Measurements from ENCODE around the gene SYP.
"Not testable (repeated sequence)": the region's sequence is repeated elsewhere in the genome, so short reads cannot be mapped to it uniquely, and the experiment has no call there.

Gene SYP

DNA sequence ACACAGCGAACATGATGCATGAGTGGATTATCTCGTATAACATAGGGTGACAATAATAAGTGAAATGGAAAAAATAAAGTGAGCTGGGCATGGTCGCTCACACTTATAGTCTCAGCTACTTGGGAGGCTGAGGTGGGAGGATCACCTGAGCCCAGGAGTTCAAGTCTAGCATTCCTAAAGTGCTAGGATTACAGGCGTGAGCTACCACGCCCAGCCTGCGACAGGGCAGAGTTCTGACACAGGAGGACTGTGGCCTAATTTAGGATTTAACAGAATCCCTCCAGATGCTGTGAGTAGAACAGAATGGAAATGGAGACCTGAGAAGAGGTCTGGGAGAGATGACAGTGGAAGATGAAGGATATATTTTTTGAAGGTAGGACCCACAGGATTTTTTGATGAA, 10.4 kb downstream of the SYP start:
- DNase-seq (ENCODE audit: low read depth, low spot score): no peak

DNA sequence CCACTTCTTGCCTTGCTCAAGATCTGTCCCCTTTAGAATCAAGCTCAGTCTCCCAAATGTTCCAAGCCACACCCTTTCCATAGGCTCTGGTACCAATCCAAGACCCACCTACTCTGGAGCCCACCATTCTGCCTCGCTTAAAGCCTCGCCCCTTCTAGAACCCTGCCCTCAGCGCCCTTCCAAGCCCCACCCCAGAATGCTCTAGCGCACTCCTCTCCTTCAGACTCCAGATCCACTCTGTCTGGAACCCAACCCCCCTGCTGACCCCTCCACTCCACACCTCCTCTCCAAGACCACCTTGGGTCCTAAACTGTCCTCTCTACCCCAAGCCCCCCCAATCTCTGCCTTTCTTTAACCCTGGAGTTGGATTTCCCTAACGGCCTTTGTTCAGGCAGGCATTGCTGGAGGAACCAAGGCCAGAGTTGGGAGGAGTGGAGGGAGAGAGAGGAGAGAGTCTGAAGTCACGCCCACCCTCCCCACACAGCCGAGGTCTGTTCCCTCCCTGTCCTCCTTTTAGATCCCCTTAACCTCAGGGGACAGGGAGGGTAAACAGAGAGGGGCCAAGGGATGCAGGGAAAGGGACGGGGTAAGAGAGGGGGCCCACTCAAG, 11.4 kb downstream of the SYP start:
- no peak for DNase-seq (ENCODE audit: low read depth, low spot score)

DNA sequence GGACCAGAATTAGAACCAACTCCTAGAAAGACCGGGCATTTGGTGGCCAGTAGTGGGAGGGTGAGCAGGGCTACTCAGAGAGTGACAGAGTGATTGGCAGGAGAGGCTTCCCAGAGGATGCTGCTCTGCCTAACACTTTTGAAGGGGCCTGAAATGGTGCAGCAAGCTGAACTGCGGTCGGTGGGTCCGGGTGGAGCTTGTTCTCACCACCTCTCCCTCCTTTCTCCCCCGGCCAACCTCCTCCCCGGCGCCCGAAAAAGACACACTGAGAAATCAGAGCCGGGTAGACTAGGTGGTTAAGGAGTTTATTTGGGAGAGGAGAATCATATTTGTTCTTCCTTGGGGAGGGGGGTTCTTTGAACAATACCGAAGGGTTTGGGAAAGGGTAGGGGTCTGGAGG, 12.5 kb downstream of the SYP start:
- DNase-seq (ENCODE audit: low read depth, low spot score): no peak

DNA sequence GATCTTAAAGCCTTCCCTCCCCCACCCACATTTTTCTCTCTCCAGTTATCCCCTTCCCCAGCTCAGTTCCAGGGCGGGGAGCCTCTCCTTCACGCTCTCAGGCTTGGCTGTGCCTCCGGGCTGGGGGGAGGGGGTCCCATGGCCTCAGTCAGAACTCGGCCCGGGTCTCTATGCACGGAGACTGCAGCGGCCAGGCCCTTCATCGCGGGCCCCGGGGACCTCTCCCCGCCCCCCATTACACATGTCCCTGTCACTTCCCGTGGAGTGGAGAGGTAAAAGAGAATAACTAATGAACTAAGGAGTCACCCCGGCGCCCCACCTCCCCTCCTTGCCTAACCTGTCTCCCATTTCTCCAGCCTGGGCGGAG, 13.0 kb downstream of the SYP start:
- DNase-seq (ENCODE audit: low read depth, low spot score): no peak

DNA sequence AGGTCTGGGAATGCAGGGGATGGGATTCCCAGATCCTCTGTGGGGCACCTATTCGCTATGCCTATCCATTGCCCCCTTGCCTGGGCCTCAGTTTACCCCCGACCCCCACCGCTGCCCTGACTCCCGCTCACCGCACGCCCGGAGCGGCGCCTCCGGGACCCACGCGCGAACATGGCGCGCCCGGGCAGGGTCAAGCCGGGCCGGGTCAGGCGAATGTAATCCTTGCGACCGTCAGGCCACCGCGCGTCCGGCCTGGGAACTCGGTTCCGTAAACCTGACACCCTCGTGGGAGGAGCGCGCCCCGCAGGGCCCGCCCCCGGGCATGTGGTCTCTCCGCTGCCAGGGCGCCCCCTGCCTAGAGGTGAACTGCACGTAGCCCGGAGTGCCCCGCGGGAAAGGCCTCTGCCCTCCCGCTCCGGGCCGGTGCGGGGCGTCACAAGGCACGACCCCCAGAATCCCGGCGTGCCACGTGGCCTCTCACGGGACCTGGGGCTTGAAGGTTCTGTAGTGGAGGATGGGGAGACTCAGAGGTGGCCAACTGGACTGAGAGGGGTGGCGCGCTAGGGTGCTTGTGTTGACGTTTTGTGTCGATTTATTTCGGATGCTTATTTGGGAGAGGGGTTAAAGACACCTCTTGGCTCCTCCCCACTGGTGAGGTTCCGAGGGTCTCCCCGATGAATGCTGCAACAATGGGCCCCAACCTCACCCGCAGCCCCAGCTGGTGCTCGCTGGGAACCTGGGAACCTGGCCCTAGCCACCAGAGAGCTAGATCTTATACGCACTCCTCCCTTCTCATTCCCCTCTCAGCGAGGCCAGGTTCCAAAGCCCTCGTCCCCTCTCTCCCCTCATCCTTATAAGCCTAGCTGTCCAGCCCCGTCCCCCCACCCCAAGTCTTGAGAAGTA, 13.6 kb downstream of the SYP start, which contains the start of gene PRICKLE3:
PRICKLE3 (minus strand) TSS at position 249 of the 903 bp plus-strand sequence; CDS start at position 173, 76 bp downstream.
- DNase-seq (ENCODE audit: low read depth, low spot score): no peak

DNA sequence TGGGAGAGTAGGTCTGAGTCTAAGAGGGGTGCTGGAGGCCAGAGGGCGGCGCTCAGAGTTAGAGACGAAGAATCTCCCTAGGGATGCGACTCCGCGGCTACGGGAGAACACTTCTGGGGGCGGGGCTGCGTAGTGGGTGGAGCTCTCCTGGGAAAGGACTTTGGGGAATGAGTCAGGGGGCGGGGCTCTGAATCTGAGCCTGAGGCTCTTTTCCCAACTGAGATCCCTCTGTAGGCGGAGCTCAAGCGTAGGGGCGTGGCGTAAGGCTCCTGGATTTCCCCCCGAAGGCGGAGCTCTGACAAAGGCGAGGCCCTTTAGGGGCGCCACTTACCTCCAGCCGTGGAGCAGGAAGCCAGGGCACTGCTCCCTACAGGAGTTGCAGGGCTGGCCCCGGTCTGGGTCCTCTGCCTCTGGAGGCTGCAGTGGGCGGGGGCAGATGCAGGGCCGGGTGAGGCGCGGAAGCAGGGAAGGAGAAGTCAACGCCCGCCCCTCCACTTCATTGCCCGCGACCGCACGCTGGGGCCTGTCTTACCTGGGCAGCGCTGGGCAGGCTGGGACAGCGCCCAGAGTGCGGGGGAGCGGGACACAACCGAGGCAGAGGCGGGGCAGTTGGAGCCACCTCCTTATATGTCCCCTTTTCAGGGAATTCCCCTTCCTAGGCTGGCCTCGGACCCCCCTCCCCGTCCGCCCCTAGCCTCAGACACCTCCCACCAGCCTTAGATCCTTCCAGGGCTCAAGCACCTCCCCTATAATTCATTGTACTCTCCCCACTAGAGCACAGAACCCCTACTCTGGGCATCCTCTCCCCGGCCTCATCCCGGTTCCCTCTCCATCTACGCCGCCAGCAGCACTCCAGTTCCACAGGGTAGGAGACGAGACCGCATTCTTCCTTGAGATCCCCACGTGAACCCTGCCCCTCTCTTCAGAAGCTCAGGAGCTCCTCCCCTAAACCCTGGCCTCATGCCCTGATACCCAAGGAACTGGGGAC, 15.4 kb downstream of the SYP start:
- DNase-seq (ENCODE audit: low read depth, low spot score): peak; percentile 64

DNA sequence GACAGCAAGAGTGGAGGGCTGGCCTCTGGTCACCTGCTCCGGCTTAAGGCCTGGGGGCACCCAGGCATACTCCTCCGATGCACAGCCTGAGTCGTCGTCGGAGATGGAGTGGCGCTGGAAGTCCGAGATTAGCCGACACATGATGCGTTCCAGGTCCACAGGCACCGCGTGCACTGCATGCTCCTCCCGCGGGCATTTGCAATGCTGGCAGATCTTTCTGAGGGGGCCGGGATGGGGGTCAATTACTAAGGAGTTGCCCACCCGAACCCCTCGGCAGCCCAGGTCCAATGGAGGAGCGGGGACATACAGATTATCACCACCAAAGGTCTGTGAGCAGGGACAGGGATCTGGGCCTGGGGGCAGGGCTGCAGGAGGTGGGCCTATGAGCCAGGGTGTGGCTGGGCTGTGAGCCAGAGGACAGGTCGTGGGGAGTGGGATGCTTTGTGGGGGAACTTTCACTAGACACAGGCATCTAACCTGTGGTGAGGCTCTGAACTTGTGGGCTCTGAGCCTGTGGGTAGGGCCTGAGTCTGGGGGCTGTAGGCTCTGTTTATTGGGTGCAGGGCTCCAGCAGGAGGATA, 16.2 kb downstream of the SYP start:
- DNase-seq (ENCODE audit: low read depth, low spot score): no peak

DNA sequence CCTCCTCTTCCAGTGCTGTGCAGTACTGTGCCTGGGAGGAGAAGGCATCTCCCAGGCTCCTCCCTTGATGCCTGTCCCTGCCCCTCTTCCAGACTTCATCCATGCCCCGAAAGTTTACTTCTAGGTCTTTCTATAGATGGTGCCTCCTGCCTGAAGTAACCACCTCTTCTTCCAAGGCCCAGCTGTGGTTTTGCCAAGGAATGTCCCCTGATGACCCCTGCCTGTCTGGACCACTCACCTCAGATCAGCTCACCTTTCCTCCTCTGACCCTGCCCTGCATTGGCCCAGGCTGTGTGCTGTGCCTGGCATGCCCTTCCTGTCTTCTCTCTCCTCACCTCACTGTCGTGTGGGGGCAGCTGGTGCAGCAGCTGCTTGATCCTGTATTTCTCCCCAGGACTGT, 20.6 kb downstream of the SYP start:
- no peak for DNase-seq (ENCODE audit: low read depth, low spot score)

DNA sequence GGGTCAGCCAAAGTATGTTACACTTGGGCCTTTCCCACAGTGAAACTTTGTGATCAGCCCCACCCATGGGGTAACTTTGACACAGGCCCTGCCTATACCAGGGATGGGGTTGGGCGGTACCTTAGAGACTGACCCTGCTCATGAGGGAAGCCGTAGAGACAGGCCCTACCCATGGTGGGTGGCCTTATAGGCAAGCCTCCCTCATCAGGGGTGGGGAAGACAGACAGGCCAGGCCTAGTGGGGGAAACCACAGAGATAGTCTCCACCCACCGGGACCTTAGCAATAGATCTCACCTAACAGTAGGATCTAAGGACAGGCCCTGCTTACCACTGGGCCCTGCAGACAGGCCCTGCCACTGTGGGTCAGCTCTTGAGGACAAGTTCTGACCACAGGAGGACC, 21.5 kb downstream of the SYP start:
- DNase-seq (ENCODE audit: low read depth, low spot score): no peak

DNA sequence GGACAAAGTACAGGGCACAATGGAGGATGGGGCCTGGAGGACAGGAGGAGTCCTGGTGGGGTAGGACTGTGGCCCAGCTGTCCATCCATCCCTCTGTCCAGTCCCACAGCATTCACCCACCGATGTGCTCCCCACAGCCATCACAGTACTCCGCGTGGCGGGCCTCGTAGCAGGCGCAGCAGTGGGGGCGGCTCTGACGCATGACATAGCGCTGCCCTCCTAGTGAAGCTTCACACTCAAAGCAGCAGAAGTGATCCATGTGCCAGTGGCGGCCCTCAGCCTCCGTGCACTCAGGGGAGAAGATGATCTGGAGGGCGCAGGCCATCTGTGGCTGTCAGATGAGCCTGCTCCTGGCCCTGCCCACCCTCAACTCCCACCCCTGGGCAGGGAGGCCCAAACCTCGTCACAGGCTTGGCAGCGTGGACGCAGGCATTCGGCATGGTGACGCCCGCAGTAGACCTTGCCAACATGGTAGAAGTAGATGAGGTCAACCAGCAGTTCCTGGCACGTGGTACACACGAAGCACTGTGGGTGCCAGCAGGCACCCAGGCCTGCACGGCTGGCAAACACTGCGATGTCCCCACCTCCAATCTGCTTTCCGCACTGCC, 22.0 kb downstream of the SYP start:
- no peak for DNase-seq (ENCODE audit: low read depth, low spot score)

DNA sequence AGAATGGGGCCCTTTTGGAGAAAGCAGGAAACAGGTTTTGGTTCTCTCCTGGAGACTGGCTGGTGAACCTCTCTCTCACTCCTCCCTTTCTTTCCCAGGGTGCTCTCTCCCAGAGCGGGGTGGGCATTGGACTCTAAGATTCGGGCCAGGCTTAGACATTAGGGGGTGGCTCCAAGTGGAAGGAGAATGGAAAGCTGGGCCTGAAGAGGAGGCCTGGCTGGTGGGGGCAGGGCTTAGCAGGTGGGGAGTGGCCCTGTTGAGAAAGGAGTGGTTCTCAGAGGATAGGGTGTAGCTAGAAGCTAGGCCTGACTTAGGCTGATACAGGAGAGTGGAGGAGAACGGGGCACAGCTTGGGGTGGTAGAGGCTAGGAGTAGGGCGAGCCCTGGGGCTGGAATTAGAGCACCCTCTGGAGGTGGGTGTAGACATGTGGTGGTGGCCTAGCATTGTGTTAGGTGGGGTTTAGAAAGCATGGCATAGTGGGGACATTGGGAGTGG, 22.6 kb downstream of the SYP start:
- no peak for DNase-seq (ENCODE audit: low read depth, low spot score)

DNA sequence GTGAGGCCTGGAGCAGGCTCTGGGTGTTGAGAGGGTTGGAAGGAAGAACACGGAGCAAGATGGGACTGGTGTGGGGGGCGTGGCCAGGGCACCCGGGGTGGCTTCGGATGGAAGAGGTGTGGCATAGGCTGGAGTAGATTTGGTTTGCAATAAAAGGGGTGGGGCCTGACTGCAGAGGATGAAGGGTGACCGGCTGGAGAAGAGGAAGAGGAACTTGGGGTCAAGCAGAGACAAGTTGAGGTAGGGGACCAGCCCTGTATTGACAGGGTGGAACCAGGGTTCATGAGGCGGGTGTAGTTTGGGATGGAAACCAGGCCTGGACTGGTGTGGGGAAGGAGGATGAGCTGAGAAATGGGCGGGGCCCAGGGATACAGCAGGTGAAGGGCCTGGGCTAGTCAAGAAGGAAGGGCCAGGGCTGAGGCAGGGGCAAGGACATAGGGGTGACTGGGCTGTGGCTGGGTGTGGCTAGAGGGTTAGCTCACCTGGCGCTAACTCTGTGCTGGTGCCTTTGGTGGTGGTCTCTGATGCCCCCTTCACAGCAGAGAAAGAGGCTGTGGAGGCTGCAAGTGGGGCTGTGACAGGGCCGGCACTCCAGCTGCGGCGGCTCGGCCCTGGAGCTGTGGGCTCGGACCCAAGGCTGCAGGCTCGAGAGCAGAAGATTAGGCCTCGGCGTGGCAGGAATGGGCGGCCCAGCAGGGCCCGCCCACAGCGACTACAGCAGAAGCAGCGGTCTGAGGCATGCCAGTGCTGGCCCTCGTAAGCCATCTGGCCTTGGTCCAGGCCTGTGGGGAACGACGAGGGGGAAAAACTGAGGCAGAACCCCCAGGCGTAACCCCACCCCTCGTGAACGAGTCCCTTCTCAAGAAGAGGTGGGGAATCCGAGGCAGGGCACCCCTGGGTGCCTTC, 23.3 kb downstream of the SYP start:
- DNase-seq (ENCODE audit: low read depth, low spot score): no peak

DNA sequence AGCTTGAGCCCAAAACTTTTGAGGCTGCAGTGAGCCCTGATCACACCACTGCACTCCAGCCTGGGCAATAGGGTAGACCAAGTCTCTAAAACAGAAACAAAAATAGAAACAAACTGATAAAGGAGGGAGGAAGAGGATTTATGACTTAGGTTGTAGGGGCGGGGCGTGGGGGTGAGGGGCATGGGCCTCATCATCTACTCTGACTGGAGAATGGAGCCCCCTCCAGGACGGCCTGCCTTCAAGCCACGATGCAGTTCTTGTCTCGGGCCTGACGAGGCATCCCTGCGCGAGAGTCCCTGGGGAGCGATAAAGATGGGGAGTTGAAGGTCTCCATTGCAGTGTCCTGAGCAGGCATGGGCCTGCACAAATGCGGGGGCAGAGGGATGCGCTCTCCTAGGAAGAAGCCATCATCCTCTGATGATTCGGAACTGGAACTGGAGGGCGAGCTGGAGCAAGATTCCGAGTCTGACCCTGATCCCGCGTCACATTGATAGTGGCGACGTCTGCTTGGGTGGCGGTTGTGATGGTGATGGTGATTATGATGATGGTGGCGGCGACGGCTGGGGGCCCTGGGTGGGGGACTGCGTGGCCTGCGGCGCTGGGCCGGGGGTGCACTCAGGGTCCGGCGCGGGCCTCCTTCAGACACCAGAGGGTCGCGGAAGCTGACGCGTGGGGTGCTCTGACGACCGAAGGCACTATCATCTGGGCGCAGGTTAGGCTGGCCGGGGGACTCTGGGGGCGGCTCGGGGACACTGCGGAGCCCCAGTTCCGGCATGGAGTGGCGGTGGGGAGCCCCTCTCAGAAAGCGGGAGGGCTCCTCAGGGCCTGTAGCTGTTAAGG, 24.3 kb downstream of the SYP start:
- no peak for DNase-seq (ENCODE audit: low read depth, low spot score)

DNA sequence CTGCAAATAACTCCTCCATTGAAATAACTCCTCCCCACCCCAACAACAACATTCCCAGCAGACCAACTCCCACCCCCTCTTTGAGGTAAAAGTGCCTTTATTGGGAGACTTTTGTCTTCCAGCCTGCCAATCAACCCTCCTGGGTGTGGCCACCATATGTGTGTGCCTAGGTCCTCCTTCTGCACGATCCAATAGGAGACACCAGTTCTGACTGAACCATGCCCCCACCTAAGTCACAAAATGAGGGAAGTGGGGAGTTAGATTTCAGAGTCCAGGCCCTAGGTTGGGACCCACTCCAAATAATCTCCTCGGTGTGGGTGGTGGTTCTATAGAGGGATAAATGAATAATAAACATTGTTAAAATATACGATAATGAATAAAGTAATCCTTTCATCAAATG, 25.3 kb downstream of the SYP start:
- no peak for DNase-seq (ENCODE audit: low read depth, low spot score)

DNA sequence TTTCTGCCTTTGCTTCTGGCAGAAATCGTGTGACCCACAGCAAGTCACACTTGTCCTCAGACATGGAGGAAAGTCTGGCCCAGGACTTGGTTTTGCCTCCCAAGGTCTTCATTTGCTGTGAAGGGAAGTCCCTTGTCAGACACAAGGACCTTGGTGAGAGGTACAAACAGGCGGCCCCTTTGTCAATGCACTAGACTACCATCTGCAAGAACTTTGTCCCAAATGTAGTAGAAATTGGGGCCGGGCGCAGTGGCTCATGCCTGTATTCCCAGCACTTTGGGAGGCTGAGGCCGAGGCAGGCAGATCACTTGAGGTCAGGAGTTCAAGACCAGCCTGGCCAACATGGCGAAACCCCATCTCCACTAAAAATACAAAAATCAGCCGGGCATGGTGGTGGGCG, 26.4 kb downstream of the SYP start:
- not testable (repeated sequence) for DNase-seq (ENCODE audit: low read depth, low spot score)

DNA sequence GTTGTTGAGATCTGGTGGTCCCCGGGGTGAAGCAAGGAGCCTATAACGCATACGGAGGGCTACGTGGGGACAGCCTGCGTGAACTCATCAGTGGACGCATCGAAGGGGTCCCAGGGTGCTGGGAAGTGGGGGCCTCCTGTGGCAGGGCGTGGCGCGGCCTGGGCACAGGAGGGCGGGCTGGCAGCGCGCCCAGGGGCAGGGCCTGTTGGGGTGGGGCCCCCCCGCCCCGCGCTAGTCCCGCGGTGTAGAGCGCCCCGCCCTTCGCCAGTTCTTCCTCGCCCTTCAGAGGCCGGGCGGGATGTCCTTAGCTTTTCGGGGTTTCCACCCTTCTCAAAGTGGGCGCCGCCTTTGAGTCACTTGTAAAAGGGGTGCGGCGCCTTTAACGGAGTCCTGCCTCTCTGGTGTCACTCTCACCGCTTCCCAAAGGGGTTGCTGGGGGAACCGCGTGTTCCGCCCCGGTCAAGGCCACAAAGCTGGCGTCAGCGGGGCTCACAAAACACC, 27.7 kb downstream of the SYP start:
- no peak for DNase-seq (ENCODE audit: low read depth, low spot score)

DNA sequence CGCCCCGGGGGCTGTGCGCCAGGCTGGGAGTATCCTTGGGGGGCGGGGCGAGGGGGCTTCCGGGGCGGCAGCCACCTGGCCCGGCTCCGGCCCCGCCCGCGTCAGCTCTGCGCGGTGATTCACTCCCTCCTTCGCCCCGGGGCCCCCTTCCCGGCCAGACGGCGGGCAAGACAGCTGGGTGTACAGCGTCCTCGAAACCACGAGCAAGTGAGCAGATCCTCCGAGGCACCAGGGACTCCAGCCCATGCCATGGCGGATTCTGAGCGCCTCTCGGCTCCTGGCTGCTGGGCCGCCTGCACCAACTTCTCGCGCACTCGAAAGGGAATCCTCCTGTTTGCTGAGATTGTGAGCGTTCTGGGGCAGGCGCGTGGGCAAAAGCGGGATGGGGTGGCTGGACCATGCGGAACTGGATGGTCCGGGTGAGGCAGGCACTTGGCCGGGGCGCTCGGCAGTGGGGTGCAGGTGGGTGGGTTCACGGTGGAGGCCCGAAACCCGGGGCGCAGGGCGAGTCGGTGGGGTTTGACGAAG, 28.2 kb downstream of the SYP start, which contains the start of gene PLP2:
PLP2 (plus strand) TSS at position 147 of the 528 bp plus-strand sequence; CDS start at position 250, 103 bp downstream.
- no peak for DNase-seq (ENCODE audit: low read depth, low spot score)

DNA sequence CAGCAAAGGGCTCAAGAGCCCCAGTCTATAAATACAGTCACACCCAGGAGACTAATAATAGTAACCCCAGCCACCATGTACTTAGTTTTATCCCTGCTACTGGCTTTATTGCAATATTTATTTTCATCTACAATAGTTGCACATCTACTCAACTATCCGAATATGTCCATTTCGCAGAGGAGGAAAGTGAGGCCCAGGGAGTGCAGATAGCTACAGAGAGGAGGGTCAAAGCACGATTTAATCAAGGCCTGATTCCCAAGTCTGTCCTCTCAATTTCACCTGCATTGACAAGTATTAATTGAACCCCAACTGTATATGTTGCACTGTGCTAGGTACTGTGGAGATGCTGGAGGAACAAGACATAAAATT, 32.3 kb downstream of the SYP start:
- no peak for DNase-seq (ENCODE audit: low read depth, low spot score)

Data from smooth muscle cell of the brain vasculature (primary cell).